COR-L47 (cell line): Measurements from ENCODE around the gene FUBP3.

ENCODE experiments used
- DNase-seq: peaks from one replicate; lab custom pipeline; 2025; lab: John Stamatoyannopoulos, UW

FUBP3 gene, protein sequence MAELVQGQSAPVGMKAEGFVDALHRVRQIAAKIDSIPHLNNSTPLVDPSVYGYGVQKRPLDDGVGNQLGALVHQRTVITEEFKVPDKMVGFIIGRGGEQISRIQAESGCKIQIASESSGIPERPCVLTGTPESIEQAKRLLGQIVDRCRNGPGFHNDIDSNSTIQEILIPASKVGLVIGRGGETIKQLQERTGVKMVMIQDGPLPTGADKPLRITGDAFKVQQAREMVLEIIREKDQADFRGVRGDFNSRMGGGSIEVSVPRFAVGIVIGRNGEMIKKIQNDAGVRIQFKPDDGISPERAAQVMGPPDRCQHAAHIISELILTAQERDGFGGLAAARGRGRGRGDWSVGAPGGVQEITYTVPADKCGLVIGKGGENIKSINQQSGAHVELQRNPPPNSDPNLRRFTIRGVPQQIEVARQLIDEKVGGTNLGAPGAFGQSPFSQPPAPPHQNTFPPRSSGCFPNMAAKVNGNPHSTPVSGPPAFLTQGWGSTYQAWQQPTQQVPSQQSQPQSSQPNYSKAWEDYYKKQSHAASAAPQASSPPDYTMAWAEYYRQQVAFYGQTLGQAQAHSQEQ

DNA sequence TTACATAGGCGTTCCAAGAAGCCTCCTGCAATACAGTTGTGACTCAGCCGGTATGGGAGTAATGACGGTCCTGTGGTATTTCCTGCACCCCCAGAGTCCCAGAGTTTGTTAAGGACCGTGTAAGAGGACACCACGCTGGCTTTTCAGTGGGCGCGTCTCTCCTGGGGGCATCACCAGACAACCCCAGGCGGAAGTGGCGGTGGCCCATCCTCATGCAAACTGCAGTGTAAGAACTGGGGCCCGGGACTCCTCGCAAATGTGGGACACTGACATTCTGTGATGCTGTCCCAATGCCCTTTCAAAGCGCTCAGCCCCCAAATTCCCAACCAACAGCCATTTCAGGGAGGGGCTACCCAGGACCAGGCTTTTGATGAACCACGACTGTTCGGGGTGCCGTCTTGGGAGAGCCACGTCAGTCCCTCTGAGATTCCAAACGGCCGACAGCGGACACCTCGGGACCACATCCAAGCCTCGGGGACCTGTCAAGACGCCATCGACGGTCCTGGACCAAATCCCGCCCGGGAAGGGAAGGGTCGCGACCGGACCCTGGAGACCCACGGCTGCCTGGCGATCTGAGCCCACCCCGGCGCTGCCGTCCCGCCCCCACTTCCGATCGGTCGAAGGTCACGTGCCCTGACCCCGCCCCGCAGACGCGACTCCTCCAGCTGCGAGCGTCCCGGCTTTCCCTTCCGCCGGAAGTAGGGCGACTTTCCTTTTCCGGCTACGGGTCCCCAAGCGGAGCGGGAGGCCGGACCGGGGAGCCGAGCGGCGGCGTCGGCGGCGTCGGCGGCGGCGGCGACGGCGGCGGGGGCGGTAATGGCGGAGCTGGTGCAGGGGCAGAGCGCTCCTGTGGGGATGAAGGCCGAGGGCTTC is at the start of gene FUBP3:
Gene FUBP3 (plus strand): TSS at position 713 of the 873 bp plus-strand sequence. CDS start 104 bp downstream, at position 817.
- peak; percentile 83 for DNase-seq

DNA sequence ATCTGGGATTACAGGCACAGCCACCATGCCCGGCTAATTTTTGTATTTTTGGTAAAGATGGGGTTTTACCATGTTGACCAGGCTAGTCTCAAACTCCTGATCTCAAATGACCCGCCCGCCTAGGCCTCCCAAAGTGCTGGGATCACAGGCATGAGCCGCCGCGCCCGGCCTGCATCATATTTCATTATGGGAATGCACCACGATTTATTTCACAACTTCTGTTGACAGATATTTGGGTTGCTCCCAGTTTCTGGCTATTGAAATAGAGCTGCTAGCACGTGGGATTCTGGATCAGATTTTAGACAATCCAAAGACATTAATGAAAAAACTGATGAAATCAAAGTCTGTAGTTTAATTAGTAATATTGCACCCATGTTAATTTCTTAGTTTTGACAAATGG is 48.4 kb upstream of the FUBP3 start:
- no peak for DNase-seq

GRCh38 chr9:130531670-130532069 is 47.7 kb upstream of the FUBP3 start:
- no peak for DNase-seq

DNA sequence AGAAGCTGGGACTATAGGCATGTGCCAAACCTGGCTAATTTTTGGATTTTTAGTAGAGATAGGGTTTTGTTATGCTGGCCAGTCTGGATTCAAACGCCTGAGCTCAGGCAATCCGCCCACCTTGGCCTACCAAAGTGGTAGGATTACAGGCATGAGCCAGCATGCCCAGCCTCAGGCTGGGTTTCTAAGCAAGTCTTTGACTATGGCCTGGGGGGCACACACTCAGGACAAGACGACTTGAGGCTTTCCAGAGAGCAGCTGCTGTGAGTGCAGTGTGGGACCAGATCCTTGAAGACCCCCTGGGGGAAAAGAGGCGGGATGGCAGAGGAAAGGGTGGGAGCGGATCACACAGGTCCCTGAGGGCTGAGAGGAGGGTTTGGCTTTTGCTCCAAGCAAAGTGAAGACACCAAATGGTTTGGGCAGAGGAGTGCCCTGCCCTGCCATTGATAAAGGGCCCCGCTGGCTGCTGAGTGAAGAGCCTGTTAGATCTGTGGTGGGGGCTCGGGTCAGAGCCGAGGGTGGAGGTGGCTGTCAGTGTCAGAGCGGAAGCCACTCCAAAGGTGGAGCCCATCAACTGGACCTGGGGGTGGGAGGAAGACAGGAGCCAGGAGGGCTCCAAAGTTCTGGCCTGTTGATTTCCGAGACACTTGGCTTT is 46.8 kb upstream of the FUBP3 start:
- no peak for DNase-seq

DNA sequence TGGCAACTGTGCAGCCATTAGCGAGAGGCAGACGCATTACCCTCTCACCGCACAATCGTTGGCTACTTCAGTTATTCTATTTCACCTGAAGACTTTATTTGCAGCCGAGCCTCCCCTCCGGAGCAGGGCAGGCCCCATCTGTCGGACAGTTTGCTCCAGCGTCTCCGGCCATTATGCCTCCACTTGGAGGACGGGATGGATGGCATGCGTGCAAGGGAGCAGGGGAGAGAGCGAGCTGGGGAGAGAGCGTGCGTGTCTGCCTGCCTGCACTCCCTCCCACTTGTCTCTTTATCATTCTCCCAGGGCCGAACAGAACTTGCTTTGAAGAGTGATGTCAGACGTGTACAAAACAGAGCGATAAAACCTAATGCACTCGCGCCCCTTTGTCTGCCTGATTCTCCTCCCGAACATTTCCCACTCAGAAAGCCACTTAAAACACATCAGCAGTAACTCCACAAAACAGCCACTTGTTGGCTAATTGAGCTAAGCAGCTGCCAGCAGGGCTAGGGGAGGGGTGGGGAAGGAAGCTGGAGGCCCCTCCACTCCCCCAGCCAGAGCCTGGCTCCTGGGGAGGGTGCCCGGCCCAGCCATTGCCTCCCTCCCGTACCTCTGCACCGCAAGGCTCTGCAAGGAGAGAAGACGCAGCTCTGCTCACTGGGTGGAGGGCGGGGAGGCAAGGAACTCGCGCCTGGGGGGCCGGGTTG is 43.4 kb upstream of the FUBP3 start:
- DNase-seq: peak; percentile 25

DNA sequence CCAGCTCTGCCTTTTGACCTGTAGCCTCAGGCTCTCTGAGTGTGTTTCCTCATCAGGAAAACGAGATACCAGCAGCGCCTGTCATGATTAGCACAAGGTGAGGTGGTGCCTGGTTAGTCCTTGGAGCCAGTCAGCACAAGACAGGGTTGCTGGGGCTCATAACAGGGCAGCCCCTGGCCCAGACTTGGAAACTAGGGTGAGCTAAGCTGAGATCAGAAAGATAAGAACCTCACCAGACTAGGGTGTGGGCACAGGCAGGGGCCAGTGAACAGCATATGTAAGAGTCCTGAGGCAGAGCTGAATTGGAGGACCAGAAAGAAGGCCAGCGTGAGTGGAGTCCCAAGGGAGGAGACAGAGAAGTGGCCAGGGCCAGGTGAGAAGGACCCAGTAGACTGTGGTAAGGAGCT is 42.7 kb upstream of the FUBP3 start:
- DNase-seq: no peak

GRCh38 chr9:130537346-130538050 is 41.9 kb upstream of the FUBP3 start:
- DNase-seq: no peak

GRCh38 chr9:130539420-130540223 is 39.8 kb upstream of the FUBP3 start:
- no peak for DNase-seq

- no peak for DNase-seq
Observed at GRCh38 chr9:130541533-130541932, 37.8 kb upstream of the FUBP3 start.

- DNase-seq: no peak
Observed at GRCh38 chr9:130542038-130542437, 37.3 kb upstream of the FUBP3 start.

DNA sequence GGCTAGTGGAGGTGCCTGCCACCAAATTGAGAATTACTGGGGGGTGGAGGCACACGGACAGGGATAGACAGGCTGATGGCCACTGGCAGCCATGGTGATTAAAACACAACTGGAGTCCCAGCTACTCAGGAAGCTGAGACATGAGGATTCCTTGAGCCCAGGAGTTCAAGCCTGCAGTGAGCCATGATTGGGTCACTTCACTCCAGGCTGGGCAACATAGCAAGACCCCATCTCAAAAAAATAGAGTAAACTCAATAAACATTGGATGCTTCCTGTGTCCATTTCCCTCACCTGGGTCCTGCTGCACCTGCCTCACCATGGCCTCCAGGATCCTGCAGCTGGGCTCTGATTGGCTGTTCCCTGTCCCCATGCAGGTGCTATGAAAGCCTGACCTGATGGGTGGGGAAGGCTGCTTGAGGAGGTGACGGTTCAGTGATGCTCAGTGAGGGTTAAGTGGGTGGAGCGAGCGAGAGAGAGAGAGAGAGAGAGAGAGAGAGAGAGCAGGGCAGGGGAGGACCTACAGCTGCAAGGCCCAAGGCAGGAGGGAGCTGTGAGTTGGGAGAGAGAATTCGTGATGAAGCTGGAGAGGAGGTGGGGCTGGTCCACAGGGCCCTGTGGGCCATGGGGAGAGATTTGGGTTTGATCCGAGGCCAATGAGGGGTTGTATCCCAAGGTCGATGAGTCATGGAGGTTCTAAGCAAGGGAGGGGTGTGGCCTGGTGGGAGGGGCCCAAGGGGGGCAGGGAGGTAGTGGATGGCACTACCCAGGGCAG is 36.7 kb upstream of the FUBP3 start:
- no peak for DNase-seq

GRCh38 chr9:130543368-130543767 is 36.0 kb upstream of the FUBP3 start:
- no peak for DNase-seq

GRCh38 chr9:130543859-130544258 is 35.5 kb upstream of the FUBP3 start:
- no peak for DNase-seq

DNA sequence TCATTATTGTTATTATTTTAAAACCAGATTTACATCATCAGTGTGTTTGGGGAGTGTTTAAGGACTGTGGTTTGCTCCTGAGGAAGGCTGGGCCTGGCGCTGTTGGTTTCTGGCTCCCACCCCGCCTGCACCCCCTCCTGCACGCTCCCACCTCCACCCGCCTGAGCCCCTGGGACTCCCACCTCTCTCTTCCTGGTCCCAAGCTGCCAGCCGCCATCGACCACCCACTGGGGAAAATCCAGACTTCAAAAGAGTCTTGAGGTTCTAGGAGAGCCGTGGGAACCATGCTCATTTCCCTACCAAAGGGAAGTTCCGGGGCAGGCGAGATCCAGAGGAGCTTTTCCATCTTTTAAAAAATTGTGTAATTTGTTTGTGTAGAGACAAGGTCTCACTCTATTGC is 35.0 kb upstream of the FUBP3 start:
- no peak for DNase-seq

- DNase-seq: no peak
Observed at GRCh38 chr9:130548103-130548502, 31.3 kb upstream of the FUBP3 start.

- no peak for DNase-seq
Observed at GRCh38 chr9:130549093-130549735, 30.2 kb upstream of the FUBP3 start.

DNA sequence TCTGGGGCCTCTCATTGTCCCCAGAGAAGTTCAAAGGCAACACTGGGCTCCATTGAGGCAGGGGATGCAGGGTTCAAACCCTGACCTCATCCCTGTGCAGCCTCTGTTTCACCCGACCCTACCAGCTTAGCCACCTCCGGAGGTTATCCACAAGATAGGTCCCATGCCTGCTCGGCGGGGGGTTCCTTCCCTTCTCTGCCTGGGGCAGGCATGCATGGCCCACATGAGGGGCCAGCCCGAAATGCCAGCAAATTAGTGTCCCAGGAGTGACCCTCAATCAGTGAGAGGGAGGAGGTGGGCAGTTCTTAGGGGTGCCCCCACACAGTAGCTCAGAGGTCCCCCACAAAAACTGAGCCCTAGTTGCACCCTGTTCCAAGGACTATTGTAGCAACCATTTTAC is 24.8 kb upstream of the FUBP3 start:
- no peak for DNase-seq

DNA sequence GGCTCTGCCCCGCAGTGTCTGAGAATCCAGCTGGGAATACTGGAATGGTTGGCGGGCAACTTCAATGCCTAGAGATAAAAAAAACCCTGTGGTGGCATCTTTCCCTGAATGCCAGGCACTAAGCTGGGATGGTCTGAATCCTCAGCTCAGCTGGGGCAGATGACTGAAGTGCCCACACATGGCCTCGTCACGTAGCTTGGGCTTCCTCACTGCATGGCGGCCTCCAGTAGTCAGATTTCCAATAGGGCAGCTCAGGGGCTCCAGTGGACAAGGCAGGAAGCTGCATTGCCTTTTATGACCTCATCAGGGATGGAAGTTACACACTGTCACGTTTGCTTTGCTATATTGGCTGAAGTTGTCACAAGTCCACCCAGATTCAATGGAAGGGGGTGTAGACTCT is 24.3 kb upstream of the FUBP3 start:
- DNase-seq: no peak

DNA sequence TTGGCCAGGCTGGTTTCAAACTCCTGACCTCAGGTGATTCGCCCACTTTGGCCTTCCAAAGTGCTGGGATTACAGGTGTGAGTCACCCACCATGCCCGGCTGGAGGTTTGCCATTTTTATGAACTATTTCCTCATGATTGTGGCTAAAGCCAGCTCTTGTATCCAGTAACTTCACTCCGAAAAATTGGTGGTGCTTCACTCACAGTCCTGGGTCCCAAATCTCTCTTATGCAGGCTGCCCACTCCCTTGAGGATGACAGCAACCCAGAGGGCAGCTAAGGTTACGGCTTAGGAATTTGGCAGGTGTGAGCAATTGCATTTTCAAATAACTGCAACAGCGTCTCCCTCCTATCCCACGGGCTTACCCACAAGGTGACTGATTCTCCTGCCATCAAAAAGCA is 23.4 kb upstream of the FUBP3 start:
- no peak for DNase-seq
